ENCODE results near the gene ATAT1. TPM values are rescaled to one million over a fixed set of nuclear protein-coding genes. Genes with fewer than 3 reads are reported as not detected.

ATAT1 gene
- total RNA-seq, 1 donor from 2014 or later: 2.1 TPM

- Histone ChIP-seq H3K9ac (ENCODE audit: low read depth in 1 of 3, low read length in 3 of 3) (no peak overlapping the region), H3K4me1 (ENCODE audit: control insufficient read depth in 3 of 3, insufficient read depth in 3 of 3, low read length in 3 of 3) (no peaks in the 10 kb centered on the region), H3K36me3 (ENCODE audit: control insufficient read depth in 3 of 3, insufficient read depth in 3 of 3, low read length in 3 of 3) (peaks cover 41 to 44% (median 43%) of the 10 kb centered on the region in 3 donors), H3K4me3 (ENCODE audit: low read length in 3 of 3) (no peak overlapping the region), H3K9me3 (ENCODE audit: control insufficient read depth in 3 of 3, low read length in 3 of 3) (no peaks in the 10 kb centered on the region), H3K27ac (ENCODE audit: low read depth, low read length) (no peak overlapping the region), H3K27me3 (ENCODE audit: control insufficient read depth in 3 of 3, insufficient read depth in 3 of 3, low read length in 3 of 3) (no peaks in the 10 kb centered on the region)
Measured at GRCh38 chr6:30599625-30600324, 26.9 kb upstream of the ATAT1 start.

GRCh38 chr6:30600451-30600961 lies 26.2 kb upstream of the ATAT1 start:
- H3K27me3 ChIP-seq (ENCODE audit: control insufficient read depth in 3 of 3, insufficient read depth in 3 of 3, low read length in 3 of 3): no peaks in the 10 kb centered on the region
- H3K36me3 ChIP-seq (ENCODE audit: control insufficient read depth in 3 of 3, insufficient read depth in 3 of 3, low read length in 3 of 3): peaks cover 48 to 50% (median 49%) of the 10 kb centered on the region in 3 donors
- no peak overlapping the region for H3K9ac ChIP-seq (ENCODE audit: low read depth in 1 of 3, low read length in 3 of 3)
- no peak overlapping the region for H3K4me3 ChIP-seq (ENCODE audit: low read length in 3 of 3)
- H3K9me3 ChIP-seq (ENCODE audit: control insufficient read depth in 3 of 3, low read length in 3 of 3): no peaks in the 10 kb centered on the region
- no peak overlapping the region for H3K27ac ChIP-seq (ENCODE audit: low read depth, low read length)
- H3K4me1 ChIP-seq (ENCODE audit: control insufficient read depth in 3 of 3, insufficient read depth in 3 of 3, low read length in 3 of 3): no peaks in the 10 kb centered on the region

GRCh38 chr6:30601436-30601814 lies 25.2 kb upstream of the ATAT1 start:
- no peak overlapping the region for H3K27ac ChIP-seq (ENCODE audit: low read depth, low read length)
- H3K9ac ChIP-seq (ENCODE audit: low read depth in 1 of 3, low read length in 3 of 3): no peak overlapping the region
- no peak overlapping the region for H3K4me3 ChIP-seq (ENCODE audit: low read length in 3 of 3)
- H3K36me3 ChIP-seq (ENCODE audit: control insufficient read depth in 3 of 3, insufficient read depth in 3 of 3, low read length in 3 of 3): peaks cover 55 to 58% (median 57%) of the 10 kb centered on the region in 3 donors
- no peaks in the 10 kb centered on the region for H3K27me3 ChIP-seq (ENCODE audit: control insufficient read depth in 3 of 3, insufficient read depth in 3 of 3, low read length in 3 of 3)
- no peaks in the 10 kb centered on the region for H3K4me1 ChIP-seq (ENCODE audit: control insufficient read depth in 3 of 3, insufficient read depth in 3 of 3, low read length in 3 of 3)
- H3K9me3 ChIP-seq (ENCODE audit: control insufficient read depth in 3 of 3, low read length in 3 of 3): no peaks in the 10 kb centered on the region

GRCh38 chr6:30601815-30602641 lies 24.6 kb upstream of the ATAT1 start:
- Histone ChIP-seq H3K27ac (ENCODE audit: low read depth, low read length) (no peak overlapping the region), H3K27me3 (ENCODE audit: control insufficient read depth in 3 of 3, insufficient read depth in 3 of 3, low read length in 3 of 3) (no peaks in the 10 kb centered on the region), H3K9me3 (ENCODE audit: control insufficient read depth in 3 of 3, low read length in 3 of 3) (no peaks in the 10 kb centered on the region), H3K4me1 (ENCODE audit: control insufficient read depth in 3 of 3, insufficient read depth in 3 of 3, low read length in 3 of 3) (no peaks in the 10 kb centered on the region), H3K4me3 (ENCODE audit: low read length in 3 of 3) (no peak overlapping the region), H3K9ac (ENCODE audit: low read depth in 1 of 3, low read length in 3 of 3) (no peak overlapping the region), H3K36me3 (ENCODE audit: control insufficient read depth in 3 of 3, insufficient read depth in 3 of 3, low read length in 3 of 3) (peaks cover 61 to 64% (median 63%) of the 10 kb centered on the region in 3 donors)

GRCh38 chr6:30603961-30604360 lies 22.7 kb upstream of the ATAT1 start:
- no peak overlapping the region for H3K27ac ChIP-seq (ENCODE audit: low read depth, low read length)
- no peak overlapping the region for H3K9ac ChIP-seq (ENCODE audit: low read depth in 1 of 3, low read length in 3 of 3)
- H3K9me3 ChIP-seq (ENCODE audit: control insufficient read depth in 3 of 3, low read length in 3 of 3): no peaks in the 10 kb centered on the region
- no peaks in the 10 kb centered on the region for H3K4me1 ChIP-seq (ENCODE audit: control insufficient read depth in 3 of 3, insufficient read depth in 3 of 3, low read length in 3 of 3)
- no peaks in the 10 kb centered on the region for H3K27me3 ChIP-seq (ENCODE audit: control insufficient read depth in 3 of 3, insufficient read depth in 3 of 3, low read length in 3 of 3)
- peaks cover 75 to 82% (median 79%) of the 10 kb centered on the region in 3 donors for H3K36me3 ChIP-seq (ENCODE audit: control insufficient read depth in 3 of 3, insufficient read depth in 3 of 3, low read length in 3 of 3)
- H3K4me3 ChIP-seq (ENCODE audit: low read length in 3 of 3): no peak overlapping the region

DNA sequence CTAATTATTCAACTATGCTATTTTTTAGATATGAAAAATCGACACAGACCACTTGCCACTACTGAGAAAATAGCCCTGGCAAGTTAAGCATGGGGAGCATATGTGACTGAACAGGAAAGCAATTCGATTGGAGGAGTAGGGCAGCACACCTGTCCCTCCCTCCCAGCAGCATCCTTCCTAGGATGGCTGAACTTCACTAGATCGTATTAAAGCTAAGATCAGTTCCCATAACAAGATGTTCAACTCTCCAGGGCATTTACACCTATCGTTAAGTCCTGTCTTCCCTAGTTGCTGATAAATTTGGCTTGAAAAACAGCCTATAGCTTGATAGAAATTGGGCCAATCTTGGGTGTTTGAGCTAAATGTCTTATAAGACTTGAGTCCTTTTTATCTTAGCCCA lies 16.6 kb upstream of the ATAT1 start:
- Histone ChIP-seq H3K27ac (ENCODE audit: low read depth, low read length) (peak overlapping the region; percentile 5), H3K9ac (ENCODE audit: low read depth in 1 of 3, low read length in 3 of 3) (peak overlapping the region in 1 of 3 donors; percentile 11), H3K4me3 (ENCODE audit: low read length in 3 of 3) (no peak overlapping the region), H3K36me3 (ENCODE audit: control insufficient read depth in 3 of 3, insufficient read depth in 3 of 3, low read length in 3 of 3) (peaks cover 31 to 44% (median 42%) of the 10 kb centered on the region in 3 donors), H3K9me3 (ENCODE audit: control insufficient read depth in 3 of 3, low read length in 3 of 3) (no peaks in the 10 kb centered on the region), H3K4me1 (ENCODE audit: control insufficient read depth in 3 of 3, insufficient read depth in 3 of 3, low read length in 3 of 3) (peaks cover 21 to 42% (median 41%) of the 10 kb centered on the region in 3 donors), H3K27me3 (ENCODE audit: control insufficient read depth in 3 of 3, insufficient read depth in 3 of 3, low read length in 3 of 3) (no peaks in the 10 kb centered on the region)

GRCh38 chr6:30611150-30611855 lies 15.4 kb upstream of the ATAT1 start:
- H3K4me3 ChIP-seq (ENCODE audit: low read length in 3 of 3): no peak overlapping the region
- H3K4me1 ChIP-seq (ENCODE audit: control insufficient read depth in 3 of 3, insufficient read depth in 3 of 3, low read length in 3 of 3): peaks cover 21 to 42% (median 41%) of the 10 kb centered on the region in 3 donors
- no peak overlapping the region for H3K27ac ChIP-seq (ENCODE audit: low read depth, low read length)
- H3K27me3 ChIP-seq (ENCODE audit: control insufficient read depth in 3 of 3, insufficient read depth in 3 of 3, low read length in 3 of 3): no peaks in the 10 kb centered on the region
- H3K9me3 ChIP-seq (ENCODE audit: control insufficient read depth in 3 of 3, low read length in 3 of 3): no peaks in the 10 kb centered on the region
- H3K9ac ChIP-seq (ENCODE audit: low read depth in 1 of 3, low read length in 3 of 3): no peak overlapping the region
- H3K36me3 ChIP-seq (ENCODE audit: control insufficient read depth in 3 of 3, insufficient read depth in 3 of 3, low read length in 3 of 3): peaks cover 27 to 41% (median 37%) of the 10 kb centered on the region in 3 donors

- no peaks in the 10 kb centered on the region for H3K27me3 ChIP-seq (ENCODE audit: control insufficient read depth in 3 of 3, insufficient read depth in 3 of 3, low read length in 3 of 3)
- peaks cover 27 to 41% (median 37%) of the 10 kb centered on the region in 3 donors for H3K36me3 ChIP-seq (ENCODE audit: control insufficient read depth in 3 of 3, insufficient read depth in 3 of 3, low read length in 3 of 3)
- no peak overlapping the region for H3K4me3 ChIP-seq (ENCODE audit: low read length in 3 of 3)
- H3K4me1 ChIP-seq (ENCODE audit: control insufficient read depth in 3 of 3, insufficient read depth in 3 of 3, low read length in 3 of 3): peaks cover 21 to 45% (median 41%) of the 10 kb centered on the region in 3 donors
- no peak overlapping the region for H3K9ac ChIP-seq (ENCODE audit: low read depth in 1 of 3, low read length in 3 of 3)
- no peaks in the 10 kb centered on the region for H3K9me3 ChIP-seq (ENCODE audit: control insufficient read depth in 3 of 3, low read length in 3 of 3)
- peak overlapping the region; percentile 100 for H3K27ac ChIP-seq (ENCODE audit: low read depth, low read length)
Measured at GRCh38 chr6:30611856-30612194, 14.8 kb upstream of the ATAT1 start.

- H3K27ac ChIP-seq (ENCODE audit: low read depth, low read length): peak overlapping the region; percentile 100
- no peaks in the 10 kb centered on the region for H3K9me3 ChIP-seq (ENCODE audit: control insufficient read depth in 3 of 3, low read length in 3 of 3)
- H3K36me3 ChIP-seq (ENCODE audit: control insufficient read depth in 3 of 3, insufficient read depth in 3 of 3, low read length in 3 of 3): peaks cover 26 to 38% (median 35%) of the 10 kb centered on the region in 3 donors
- peaks cover 21 to 48% (median 41%) of the 10 kb centered on the region in 3 donors for H3K4me1 ChIP-seq (ENCODE audit: control insufficient read depth in 3 of 3, insufficient read depth in 3 of 3, low read length in 3 of 3)
- H3K27me3 ChIP-seq (ENCODE audit: control insufficient read depth in 3 of 3, insufficient read depth in 3 of 3, low read length in 3 of 3): no peaks in the 10 kb centered on the region
- H3K4me3 ChIP-seq (ENCODE audit: low read length in 3 of 3): no peak overlapping the region
- H3K9ac ChIP-seq (ENCODE audit: low read depth in 1 of 3, low read length in 3 of 3): no peak overlapping the region
Measured at GRCh38 chr6:30612213-30612612, 14.5 kb upstream of the ATAT1 start.

Measured in skeletal muscle tissue (tissue), 4 donors.